Trophoblast cell (in vitro differentiated cells and primary cell): ENCODE data around the gene GGCX.

ENCODE experiments used
- DNase-seq, 2 donors: peaks; one replicate each; pipeline ENCODE4 v3.0.0-alpha.2; 2016
- H2AFZ ChIP-seq: 2 replicates; pipeline ENCODE4 v1.6.1; 2013; ENCODE audit warnings: low read length, moderate library complexity, mild to moderate bottlenecking; ENCODE audit not compliant: insufficient read depth, poor library complexity
- H2AK5ac ChIP-seq: 2 replicates; pipeline ENCODE4 v1.6.1; 2013; ENCODE audit warnings: mild to moderate bottlenecking, low read length
- H2BK120ac ChIP-seq: 2 replicates; pipeline ENCODE4 v1.6.1; 2013; ENCODE audit warnings: low read length, mild to moderate bottlenecking, moderate library complexity; ENCODE audit not compliant: insufficient read depth, poor library complexity
- H2BK12ac ChIP-seq: 2 replicates; pipeline ENCODE4 v1.6.1; 2013; ENCODE audit warnings: mild to moderate bottlenecking, low read length, moderate library complexity
- H2BK5ac ChIP-seq: 2 replicates; pipeline ENCODE4 v1.6.1; 2013; ENCODE audit warnings: low read length, low read depth, moderate library complexity, mild to moderate bottlenecking; ENCODE audit not compliant: poor library complexity
- H3K14ac ChIP-seq: 2 replicates; pipeline ENCODE4 v1.6.1; 2013; ENCODE audit warnings: mild to moderate bottlenecking, low read length
- H3K18ac ChIP-seq: 2 replicates; pipeline ENCODE4 v1.6.1; 2013; ENCODE audit warnings: mild to moderate bottlenecking, low read length
- H3K23ac ChIP-seq: 2 replicates; pipeline ENCODE4 v1.6.1; 2013; ENCODE audit warnings: low read length
- H3K27ac ChIP-seq: 2 replicates; pipeline ENCODE4 v1.5.1; 2013; ENCODE audit warnings: low read depth, mild to moderate bottlenecking, inconsistent platforms, low read length, moderate library complexity
- H3K27me3 ChIP-seq: 2 replicates; pipeline ENCODE4 v1.6.1; 2013; ENCODE audit warnings: inconsistent platforms, mild to moderate bottlenecking, low read length, moderate library complexity; ENCODE audit not compliant: insufficient read depth
- H3K36me3 ChIP-seq, 2 experiments: 1 replicate in 1 of 2; 2 replicates in 1 of 2; pipeline ENCODE4 v1.6.1; 2013; ENCODE audit warnings: low read length in 2 of 2, mild to moderate bottlenecking in 2 of 2, moderate library complexity in 1 of 2; ENCODE audit not compliant: insufficient read depth in 2 of 2, control insufficient read depth in 1 of 2
- H3K4ac ChIP-seq: 2 replicates; pipeline ENCODE4 v1.6.1; 2013; ENCODE audit warnings: low read depth, mild to moderate bottlenecking, low read length, moderate library complexity
- H3K4me1 ChIP-seq, 2 experiments: 1 replicate in 1 of 2; 2 replicates in 1 of 2; pipeline ENCODE4 v1.6.1; 2013; ENCODE audit warnings: low read length in 2 of 2, mild to moderate bottlenecking in 2 of 2, moderate library complexity in 1 of 2; ENCODE audit not compliant: insufficient read depth in 2 of 2, control insufficient read depth in 1 of 2
- H3K4me2 ChIP-seq: 2 replicates; pipeline ENCODE4 v1.6.1; 2013; ENCODE audit warnings: inconsistent platforms, mild to moderate bottlenecking, low read length, moderate library complexity
- H3K4me3 ChIP-seq: 2 replicates; pipeline ENCODE4 v1.5.1; 2013; ENCODE audit warnings: mild to moderate bottlenecking, low read depth, low read length, inconsistent platforms
- H3K79me1 ChIP-seq: one replicate; pipeline ENCODE4 v1.6.1; 2013; ENCODE audit warnings: low read length
- H3K79me2 ChIP-seq: 2 replicates; pipeline ENCODE4 v1.6.1; 2013; ENCODE audit warnings: low read length, mild to moderate bottlenecking; ENCODE audit not compliant: control insufficient read depth, insufficient read depth, poor library complexity
- H3K9ac ChIP-seq: 2 replicates; pipeline ENCODE4 v1.6.1; 2013; ENCODE audit warnings: mild to moderate bottlenecking, low read length
- H3K9me3 ChIP-seq: 2 replicates; pipeline ENCODE4 v1.6.1; 2013; ENCODE audit warnings: low read depth, mild to moderate bottlenecking, control low read depth, inconsistent platforms, low read length; ENCODE audit not compliant: insufficient read depth
- H4K12ac ChIP-seq: 2 replicates; pipeline ENCODE4 v1.6.1; 2013; ENCODE audit warnings: low read depth, mild to moderate bottlenecking, low read length, moderate library complexity
- H4K8ac ChIP-seq: 2 replicates; pipeline ENCODE4 v1.6.1; 2013; ENCODE audit warnings: low read depth, mild to moderate bottlenecking, low read length, moderate library complexity
- H4K91ac ChIP-seq: one replicate; pipeline ENCODE4 v1.6.1; 2013; ENCODE audit warnings: low read depth, mild to moderate bottlenecking, low read length, moderate library complexity
- WGBS: extraction: QIAGEN DNeasy Blood & Tissue Kit; methylation state at CpG from one replicate; pipeline ENCODE4 v1.1.7; 2013; ENCODE audit warnings: missing lambda C conversion rate; ENCODE audit not compliant: insufficient read length, insufficient coverage; ENCODE audit errors: extremely low coverage; 5-methylcytosine and 5-hydroxymethylcytosine counted together

Gene GGCX

DNA sequence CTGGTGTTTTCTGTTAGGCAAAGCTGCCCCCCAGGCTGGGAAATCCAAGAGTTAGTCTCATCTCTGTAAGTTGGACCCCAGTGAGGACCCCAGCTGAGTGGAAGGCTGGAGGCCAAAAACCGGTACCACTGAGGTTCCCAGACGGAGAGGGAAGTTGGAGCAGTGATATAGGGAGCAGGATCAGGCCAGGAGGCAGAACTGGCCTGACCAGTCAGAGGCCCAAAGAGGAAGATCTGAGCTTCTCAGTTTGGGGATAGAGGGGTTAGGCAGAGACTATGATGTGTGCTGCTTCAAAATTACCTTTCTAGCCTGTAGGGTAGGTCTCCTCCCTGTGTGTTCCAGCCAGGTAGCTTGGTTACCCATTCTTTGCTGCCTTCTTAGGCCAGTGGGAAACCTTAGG, 29.7 kb upstream of the GGCX start:
- no peak overlapping the region for H3K4ac ChIP-seq
- no peaks in the 10 kb centered on the region for H3K27me3 ChIP-seq
- no peak overlapping the region for H3K14ac ChIP-seq

DNA sequence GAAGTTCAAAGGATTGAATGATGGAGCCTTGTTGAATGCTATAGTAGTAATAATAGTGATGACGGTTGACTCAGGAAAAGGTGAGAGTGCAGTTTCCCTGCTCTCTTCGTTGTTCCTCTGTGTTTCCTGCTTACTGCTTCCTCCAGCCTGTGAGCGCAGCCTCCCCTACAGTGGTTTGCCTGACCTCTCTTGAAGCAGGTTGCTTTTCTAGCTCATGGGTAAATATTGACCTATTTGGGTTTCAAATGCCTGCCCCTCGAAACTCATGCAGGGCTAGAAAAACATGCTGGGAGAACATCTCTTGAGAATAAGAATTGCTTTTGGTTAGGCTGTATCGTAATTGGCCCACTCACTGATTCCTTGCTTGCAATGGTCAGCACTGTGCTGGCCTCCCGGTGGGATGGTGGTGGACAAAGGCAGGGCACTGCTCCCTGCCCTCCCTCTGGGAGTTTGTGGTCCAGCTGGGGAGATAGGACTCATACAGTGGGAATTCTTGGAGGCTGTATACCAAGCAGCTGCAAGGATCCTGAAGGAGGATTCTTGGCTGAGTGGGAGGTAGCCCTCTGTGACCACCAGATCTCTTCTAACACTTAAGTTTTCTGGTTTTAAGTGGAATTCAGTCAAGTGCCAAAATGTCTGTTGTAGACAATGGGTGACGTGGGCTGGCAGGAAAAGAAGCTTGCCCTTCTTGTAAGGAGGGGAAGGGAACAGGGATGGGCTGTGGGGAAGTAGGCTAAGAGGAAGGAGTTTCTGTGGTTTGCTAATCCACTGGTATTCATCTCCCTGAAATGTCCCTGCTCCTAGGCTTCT, 28.9 kb upstream of the GGCX start:
- Histone ChIP-seq H3K36me3 (no peaks in the 10 kb centered on the region), H3K79me2 (no peaks in the 10 kb centered on the region), H4K8ac (no peak overlapping the region), H3K27me3 (no peaks in the 10 kb centered on the region), H3K27ac (no peak overlapping the region), H2BK120ac (no peak overlapping the region), H2AK5ac (no peak overlapping the region), H4K12ac (no peak overlapping the region), H3K9me3 (no peaks in the 10 kb centered on the region), H2BK12ac (no peak overlapping the region), H4K91ac (no peak overlapping the region), H3K4me1 (peaks cover 14 to 21% of the 10 kb centered on the region in 2 experiments), H2AFZ (no peak overlapping the region), H3K14ac (no peak overlapping the region), H2BK5ac (no peak overlapping the region), H3K9ac (no peak overlapping the region), H3K18ac (no peak overlapping the region), H3K79me1 (peaks cover 7% of the 10 kb centered on the region), H3K23ac (no peak overlapping the region), H3K4me3 (no peak overlapping the region), H3K4ac (no peak overlapping the region), H3K4me2 (no peak overlapping the region)
- no CpG with 5 or more reads among the region's 7 CpGs for WGBS
- no peak for DNase-seq

More for the DNA sequence above, 29.7 kb upstream of the GGCX start:
- Histone ChIP-seq H3K79me2 (peaks cover 4% of the 10 kb centered on the region), H3K4me3 (no peak overlapping the region), H2BK5ac (no peak overlapping the region), H4K12ac (no peak overlapping the region), H3K9me3 (no peaks in the 10 kb centered on the region), H2BK12ac (no peak overlapping the region), H3K23ac (no peak overlapping the region), H3K36me3 (no peaks in the 10 kb centered on the region), H2AFZ (no peak overlapping the region), H3K18ac (no peak overlapping the region), H2BK120ac (no peak overlapping the region), H3K27ac (no peak overlapping the region), H3K4me2 (no peak overlapping the region), H3K79me1 (peaks cover 7% of the 10 kb centered on the region), H3K4me1 (peaks cover 10 to 17% of the 10 kb centered on the region in 2 experiments), H4K8ac (no peak overlapping the region), H2AK5ac (no peak overlapping the region), H3K9ac (no peak overlapping the region), H4K91ac (no peak overlapping the region)
- no peak for DNase-seq
- WGBS: no CpG with 5 or more reads among the region's 2 CpGs

DNA sequence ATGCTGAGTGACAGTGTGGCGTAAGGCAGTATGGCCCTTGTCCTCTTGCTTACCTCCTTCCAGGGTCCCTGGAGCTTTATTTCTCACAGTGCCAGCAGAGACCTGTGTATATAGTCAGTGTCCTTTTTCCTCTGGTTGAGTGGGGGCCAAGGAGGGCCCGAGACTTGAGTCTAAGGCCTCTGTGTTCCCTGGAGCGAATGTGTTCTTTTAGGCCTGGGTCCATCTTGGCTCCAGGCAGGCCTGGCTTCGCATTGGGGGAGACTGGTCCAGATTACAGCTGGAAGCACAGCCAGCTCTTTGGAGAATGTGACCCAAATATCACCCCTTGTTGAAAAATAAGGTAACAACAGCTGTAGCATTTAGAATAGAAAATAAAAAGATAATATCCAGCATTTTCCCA, 27.9 kb upstream of the GGCX start:
- Histone ChIP-seq H3K4me3 (no peak overlapping the region), H3K27ac (no peak overlapping the region), H2BK5ac (no peak overlapping the region), H3K9me3 (no peaks in the 10 kb centered on the region), H4K12ac (no peak overlapping the region), H3K79me2 (no peaks in the 10 kb centered on the region), H2BK12ac (no peak overlapping the region), H3K9ac (no peak overlapping the region), H4K8ac (no peak overlapping the region), H3K4me1 (peaks cover 23 to 31% of the 10 kb centered on the region in 2 experiments), H3K27me3 (no peaks in the 10 kb centered on the region), H2BK120ac (no peak overlapping the region), H4K91ac (no peak overlapping the region), H3K36me3 (no peaks in the 10 kb centered on the region), H2AFZ (no peak overlapping the region), H3K4ac (no peak overlapping the region), H3K18ac (no peak overlapping the region), H2AK5ac (no peak overlapping the region), H3K4me2 (no peak overlapping the region), H3K79me1 (peaks cover 4% of the 10 kb centered on the region), H3K23ac (no peak overlapping the region), H3K14ac (no peak overlapping the region)
- WGBS: no CpG with 5 or more reads among the region's 4 CpGs
- DNase-seq: no peak

DNA sequence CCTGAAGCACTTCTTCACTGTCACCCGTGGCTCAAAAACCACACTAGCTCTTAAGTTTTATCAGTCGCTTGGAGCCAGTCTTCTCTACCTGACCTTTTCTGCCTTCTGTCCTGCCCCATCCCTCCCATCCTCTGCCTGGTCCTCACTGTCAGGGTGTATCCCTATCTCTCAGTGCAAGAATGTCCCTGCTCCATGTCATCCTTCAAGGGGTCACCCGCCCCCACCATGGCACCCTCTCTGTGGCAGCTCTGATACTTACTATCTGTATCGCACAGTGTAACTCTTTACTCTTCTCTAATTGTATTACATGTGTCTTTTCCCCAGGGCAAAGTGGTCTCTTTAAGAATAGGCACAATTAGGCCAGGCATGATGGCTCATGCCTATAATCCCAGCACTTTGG, 27.4 kb upstream of the GGCX start:
- no peak overlapping the region for H4K8ac ChIP-seq
- no peaks in the 10 kb centered on the region for H3K79me2 ChIP-seq
- no peak overlapping the region for H2AFZ ChIP-seq
- H3K9ac ChIP-seq: no peak overlapping the region
- H3K36me3 ChIP-seq: no peaks in the 10 kb centered on the region
- no peak overlapping the region for H3K27ac ChIP-seq
- no peaks in the 10 kb centered on the region for H3K27me3 ChIP-seq
- no peak for DNase-seq
- no peak overlapping the region for H2AK5ac ChIP-seq
- no peak overlapping the region for H3K4me3 ChIP-seq
- no peak overlapping the region for H3K18ac ChIP-seq
- H3K4me2 ChIP-seq: no peak overlapping the region
- H4K12ac ChIP-seq: no peak overlapping the region
- WGBS: no CpG with 5 or more reads among the region's 4 CpGs
- H2BK12ac ChIP-seq: no peak overlapping the region
- no peak overlapping the region for H3K4ac ChIP-seq
- no peak overlapping the region for H3K23ac ChIP-seq
- no peak overlapping the region for H2BK120ac ChIP-seq
- H3K14ac ChIP-seq: no peak overlapping the region
- H3K79me1 ChIP-seq: peaks cover 4% of the 10 kb centered on the region
- H3K9me3 ChIP-seq: no peaks in the 10 kb centered on the region
- no peak overlapping the region for H4K91ac ChIP-seq
- no peak overlapping the region for H2BK5ac ChIP-seq
- H3K4me1 ChIP-seq: peaks cover 23 to 31% of the 10 kb centered on the region in 2 experiments
